IMR-90 (cell line): ENCODE results near the gene G3BP1. TPM values are rescaled to one million over a fixed set of nuclear protein-coding genes. Genes with fewer than 3 reads are reported as not detected.

Experiments used
- ATAC-seq: fragments of 200-7000 bp; cut with Tn5 transposase; 2 replicates; pipeline ENCODE4 v1.9.1; 2020; ENCODE audit warnings: low read depth, mild to moderate bottlenecking, moderate library complexity
- BruUV-seq: library from RNA; stranded (reverse); fragments of 400-500 nt; replicated peaks from 2 replicates; lab custom pipeline; 2021; lab: Mats Ljungman, UMichigan
- CTCF ChIA-PET: fragments of 300-600 bp; formaldehyde crosslinking; extraction: SDS; loops from one replicate; lab custom pipeline; 2021; ENCODE audit warnings: antibody characterized with exemption; lab: Yijun Ruan, JAX
- POLR2A ChIA-PET: fragments of 300-600 bp; sonication (Branson Sonifier 250); formaldehyde crosslinking; loops from one replicate; lab custom pipeline; 2022; ENCODE audit warnings: antibody characterized with exemption; ENCODE audit not compliant: unreplicated experiment; lab: Charles Lee
- DNase-seq: peaks from one replicate; pipeline ENCODE4 v3.0.0; 2013
- H2AFZ ChIP-seq: replicated peaks from 2 replicates; pipeline ENCODE3; 2013; ENCODE audit warnings: low read length, mild to moderate bottlenecking; ENCODE audit not compliant: poor library complexity
- H2AK5ac ChIP-seq: 2 replicates; pipeline ENCODE4 v1.6.1; 2013; ENCODE audit warnings: low read depth, low read length, inconsistent platforms
- H2AK9ac ChIP-seq: replicated peaks from 2 replicates; pipeline ENCODE3; 2013; ENCODE audit warnings: mild to moderate bottlenecking, low read depth, low read length, moderate library complexity; ENCODE audit not compliant: poor library complexity
- H2BK120ac ChIP-seq: 2 replicates; pipeline ENCODE4 v1.6.1; 2013; ENCODE audit warnings: low read depth, low read length, inconsistent platforms
- H2BK15ac ChIP-seq: 3 replicates; pipeline ENCODE4 v1.6.1; 2013; ENCODE audit warnings: low read depth, low read length, inconsistent platforms
- H2BK20ac ChIP-seq: 2 replicates; pipeline ENCODE4 v1.6.1; 2013; ENCODE audit warnings: low read depth, mild to moderate bottlenecking, inconsistent platforms, low read length, moderate library complexity
- H2BK5ac ChIP-seq: 2 replicates; pipeline ENCODE4 v1.6.1; 2013; ENCODE audit warnings: mild to moderate bottlenecking, low read depth, low read length, inconsistent platforms; ENCODE audit not compliant: poor library complexity, severe bottlenecking
- H3K14ac ChIP-seq: replicated peaks from 2 replicates; pipeline ENCODE4 v1.6.1; 2013; ENCODE audit warnings: low read depth, low read length, inconsistent platforms
- H3K18ac ChIP-seq: 2 replicates; pipeline ENCODE4 v1.6.1; 2013; ENCODE audit warnings: low read depth, low read length, control low read depth
- H3K23ac ChIP-seq: 2 replicates; pipeline ENCODE4 v1.6.1; 2013; ENCODE audit warnings: low read depth, low read length, inconsistent platforms
- H3K27ac ChIP-seq: 2 replicates; pipeline ENCODE4 v1.5.1; 2013; ENCODE audit warnings: mild to moderate bottlenecking, control low read depth, low read length; ENCODE audit not compliant: insufficient read depth
- H3K27me3 ChIP-seq: 2 replicates; pipeline ENCODE4 v1.6.1; 2013; ENCODE audit warnings: low read length; ENCODE audit not compliant: control insufficient read depth, insufficient read depth
- H3K36me3 ChIP-seq: 2 replicates; pipeline ENCODE4 v1.6.1; 2013; ENCODE audit warnings: low read length, mixed read lengths; ENCODE audit not compliant: control insufficient read depth, insufficient read depth
- H3K4ac ChIP-seq: 2 replicates; pipeline ENCODE4 v1.6.1; 2013; ENCODE audit warnings: low read depth, low read length, inconsistent platforms
- H3K4me1 ChIP-seq: 2 replicates; pipeline ENCODE4 v1.6.1; 2013; ENCODE audit warnings: low read length, mixed read lengths; ENCODE audit not compliant: control insufficient read depth, insufficient read depth
- H3K4me2 ChIP-seq: 2 replicates; pipeline ENCODE4 v1.6.1; 2013; ENCODE audit warnings: low read depth, mild to moderate bottlenecking, control low read depth, low read length, moderate library complexity
- H3K4me3 ChIP-seq: 2 replicates; pipeline ENCODE4 v1.5.1; 2013; ENCODE audit warnings: low read depth, mild to moderate bottlenecking, control low read depth, low read length, moderate library complexity; ENCODE audit not compliant: insufficient read depth
- H3K56ac ChIP-seq: 2 replicates; pipeline ENCODE4 v1.6.1; 2013; ENCODE audit warnings: low read length, inconsistent platforms; ENCODE audit not compliant: insufficient read depth; ENCODE audit errors: extremely low read depth
- H3K79me1 ChIP-seq, 2 experiments: 2 replicates each; pipeline ENCODE4 v1.6.1; 2013; ENCODE audit warnings: low read length in 2 of 2, inconsistent platforms in 1 of 2, low read depth in 1 of 2
- H3K9ac ChIP-seq: 2 replicates; pipeline ENCODE4 v1.6.1; 2013; ENCODE audit warnings: low read depth, low read length, control low read depth
- H3K9me1 ChIP-seq: 2 replicates; pipeline ENCODE4 v1.6.1; 2013; ENCODE audit warnings: low read length, inconsistent platforms; ENCODE audit not compliant: insufficient read depth
- H3K9me3 ChIP-seq: 2 replicates; pipeline ENCODE4 v1.6.1; 2013; ENCODE audit warnings: low read length; ENCODE audit not compliant: control insufficient read depth, insufficient read depth
- H4K20me1 ChIP-seq: 2 replicates; pipeline ENCODE4 v1.6.1; 2013; ENCODE audit warnings: low read length, inconsistent platforms; ENCODE audit not compliant: insufficient read depth
- H4K5ac ChIP-seq: 2 replicates; pipeline ENCODE4 v1.6.1; 2013; ENCODE audit warnings: mild to moderate bottlenecking, low read depth, low read length, control low read depth
- H4K8ac ChIP-seq, 2 experiments: 2 replicates each; pipeline ENCODE4 v1.6.1; 2013; ENCODE audit warnings: low read depth in 2 of 2, low read length in 2 of 2, control low read depth in 1 of 2, inconsistent platforms in 1 of 2
- H4K91ac ChIP-seq: 2 replicates; pipeline ENCODE4 v1.6.1; 2013; ENCODE audit warnings: low read depth, low read length, inconsistent platforms; ENCODE audit not compliant: insufficient read depth
- BHLHE40 ChIP-seq: fragments of 150-350 bp; IDR thresholded peaks from 2 replicates; pipeline ENCODE4 v1.6.1; 2016; ENCODE audit warnings: mild to moderate bottlenecking, low read depth, low read length
- CHD1 ChIP-seq: IDR thresholded peaks from 2 replicates; pipeline ENCODE4 v1.6.1; 2012; ENCODE audit warnings: low read depth, low read length, improper control_type of control experiment
- MXI1 ChIP-seq: IDR thresholded peaks from 2 replicates; pipeline ENCODE4 v1.6.1; 2012; ENCODE audit warnings: low read depth, mild to moderate bottlenecking, low read length, moderate library complexity, borderline replicate concordance
- WGBS, 2 experiments: methylation state at CpG; one replicate each; pipeline versions ENCODE4 v1.1.5 to v1.1.7; 2013; ENCODE audit warnings: missing lambda C conversion rate in 2 of 2; ENCODE audit not compliant: insufficient read length in 1 of 2; ENCODE audit errors: extremely low coverage in 2 of 2; 5-methylcytosine and 5-hydroxymethylcytosine counted together
- dilution Hi-C: fragments of 300-500 bp; cut with HindIII; formaldehyde crosslinking; loops from one replicate; pipeline ENCODE4 v1.14.3; 2018; ENCODE audit warnings: low sequenced_read_pairs; ENCODE audit not compliant: unreplicated experiment
- in situ Hi-C: fragments of 300-500 bp; cut with MboI; formaldehyde crosslinking; loops from 3 replicates; pipeline ENCODE4 v1.14.3; 2019; ENCODE audit warnings: low sequenced_read_pairs, inconsistent platforms, mixed read lengths
- intact Hi-C: fragments of 100-400 bp; cut with micrococcal nuclease; formaldehyde crosslinking; loops from 2 replicates; pipeline ENCODE4 v1.10.0; 2022
- polyA plus RNA-seq, 3 experiments: library from polyadenylated mRNA; depleted of rRNA; stranded (reverse); fragments of >200 nt; gene quantifications; 2 replicates each; pipeline ENCODE4 v1.2.3, GENCODE V29; 2012; ENCODE audit warnings: low replicate concordance in 1 of 3
- total RNA-seq: library from RNA; depleted of rRNA; stranded (reverse); fragments of >200 nt; gene quantifications from 2 replicates; pipeline ENCODE4 v1.2.3, GENCODE V29; 2012

G3BP1 gene
- total and polyA plus RNA-seq, 2 of the 4 experiments (the other 2 are of a cell fraction): 40.2 to 482 TPM

DNA sequence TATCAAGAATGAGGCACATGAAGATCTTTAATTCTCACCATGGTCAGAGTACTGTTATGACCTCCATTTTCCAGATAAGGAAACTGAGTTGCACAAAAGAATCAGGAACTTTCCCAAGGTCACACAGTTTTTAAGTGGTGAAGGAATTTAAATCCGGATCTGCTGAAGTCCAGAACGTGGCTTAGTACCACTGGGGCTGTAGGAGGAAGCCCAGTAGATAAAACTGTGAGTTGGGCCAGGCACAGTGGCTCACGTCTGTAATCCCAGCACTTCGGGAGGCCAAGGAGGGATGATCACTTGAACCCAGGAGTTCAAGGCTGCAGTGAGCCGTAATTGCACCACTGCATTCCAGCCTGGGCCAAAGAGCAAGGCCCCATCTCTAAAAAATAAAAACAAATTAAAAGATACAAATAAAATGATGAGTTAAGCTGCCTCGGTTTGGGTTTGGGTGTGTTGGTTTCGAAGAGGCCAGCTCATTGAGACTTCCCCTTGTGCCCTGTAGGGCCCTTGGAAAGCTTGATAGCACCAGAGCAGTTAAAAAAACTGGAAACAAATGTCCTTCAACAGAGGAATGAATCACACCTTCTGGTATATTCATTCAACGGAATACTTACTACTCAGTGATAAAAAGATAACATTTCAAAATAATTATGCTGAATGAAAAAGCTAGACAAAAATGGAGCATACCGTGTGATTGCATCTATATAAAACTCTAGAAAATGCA lies 33.5 kb upstream of the G3BP1 start:
- dilution Hi-C loops (no loop called here), intact Hi-C loops (no loop called here), in situ Hi-C loops (loop anchor here (5.0 kb wide), 1 partner anchor 36 kb away; no protein-coding TSS in a partner anchor)
- 0 out of 2 replicates have a peak, but pooled peaks cover 4% of the 10 kb centered on the region for H4K20me1 ChIP-seq
- peak overlapping the region; percentile 62; the same call in 1 of the 2 replicates for H3K23ac ChIP-seq
- H3K27ac ChIP-seq: peak overlapping the region; percentile 36; the same call in 1 of the 2 replicates
- no peak overlapping the region for H3K9ac ChIP-seq
- CTCF ChIA-PET: interaction anchor here (1.0 to 4.9 kb wide), 2 partner anchors 51 to 80 kb away, joined by 4 to 55 read pairs; partner anchors contain the start of gene SPARC
- no peak for DNase-seq
- TF ChIP-seq MXI1: no peak
- no peak for TF ChIP-seq CHD1
- no peak for TF ChIP-seq BHLHE40
- no peak overlapping the region for H3K4me3 ChIP-seq
- H3K79me1 ChIP-seq: peaks cover 11 to 36% of the 10 kb centered on the region in 2 experiments; a peak in 3 of 4 replicates
- peak overlapping the region; percentile 47; the same call in 1 of the 2 replicates for H3K18ac ChIP-seq
- peak overlapping the region; percentile 70 for H2BK120ac ChIP-seq
- 0 out of 2 replicates have a peak, but pooled peaks cover 2% of the 10 kb centered on the region for H3K36me3 ChIP-seq
- H3K9me3 ChIP-seq: no peaks in the 10 kb centered on the region
- H2AK5ac ChIP-seq: peak overlapping the region; percentile 79
- POLR2A ChIA-PET: interaction anchor here (0.8 to 3.2 kb wide), 5 partner anchors 39 to 77 kb away, joined by 3 to 26 read pairs (median 4); no protein-coding TSS in a partner anchor
- peak overlapping the region; percentile 72; the same call in 1 of the 3 replicates for H2BK15ac ChIP-seq
- H3K4me1 ChIP-seq: peaks cover 18% of the 10 kb centered on the region
- no TSS peak for BruUV-seq
- no CpG with 5 or more reads among the region's 9 CpGs for WGBS, 2 experiments
- H2BK20ac ChIP-seq: peak overlapping the region; percentile 79
- H3K14ac ChIP-seq: peak overlapping the region; percentile 73
- no peak for ATAC-seq
- no peak overlapping the region; the same call in 1 of the 2 replicates for H3K56ac ChIP-seq
- peak overlapping the region; percentile 71 for H3K4ac ChIP-seq
- H4K5ac ChIP-seq: no peak overlapping the region
- no peak overlapping the region for H2AK9ac ChIP-seq
- no peak overlapping the region for H2AFZ ChIP-seq
- peak overlapping the region in 1 of 2 experiments; percentile 75; a peak in 3 of 4 replicates for H4K8ac ChIP-seq
- H3K27me3 ChIP-seq: no peaks in the 10 kb centered on the region
- H3K9me1 ChIP-seq: peaks cover 13% of the 10 kb centered on the region; the same call in 1 of the 2 replicates
- peak overlapping the region; percentile 98 for H2BK5ac ChIP-seq
- no peak overlapping the region for H3K4me2 ChIP-seq
- peak overlapping the region; percentile 65; the same call in 1 of the 2 replicates for H4K91ac ChIP-seq
